ENCODE data around the gene CEP295NL. TPM values are rescaled to one million over a fixed set of nuclear protein-coding genes. Genes with fewer than 3 reads are reported as not detected.
A peak's percentile ranks its signal among the peaks of the same experiment; 100 is the strongest.

Gene CEP295NL
- total and polyA plus RNA-seq, 2 of the 13 experiments (the other 11 are each of a cell fraction or from before 2014, with no cell fraction given): not detected

GRCh38 chr17:78925234-78925633 is 22.2 kb upstream of the CEP295NL start, which contains the start of gene TIMP2 (continued):
- TF ChIP-seq NFAT5 (CRISPR knock-in tag; IDR thresholded peaks at IDR 0.05) (no peak), POLR2A (IDR thresholded peaks at IDR 0.05; ENCODE audit: insufficient read depth in 1 of 2, low read depth in 2 of 2, low read length in 2 of 2) (peak; percentile 65 to 84), NCOA1 (CRISPR knock-in tag; IDR thresholded peaks at IDR 0.05) (no peak), REL (CRISPR knock-in tag; conservative IDR thresholded peaks at IDR 0.05) (0 out of 2 replicates have a peak, but pooled peaks have one; percentile 12), MED13 (CRISPR knock-in tag; IDR thresholded peaks at IDR 0.05) (0 out of 2 replicates have a peak, but pooled peaks have one; percentile 10), TBX3 (IDR thresholded peaks at IDR 0.05; ENCODE audit: borderline replicate concordance) (no peak), IRX3 (CRISPR knock-in tag; IDR thresholded peaks at IDR 0.05; ENCODE audit: borderline replicate concordance, low read depth) (no peak; the same call in 1 of the 2 replicates), THAP9 (CRISPR knock-in tag; IDR thresholded peaks at IDR 0.05; ENCODE audit: borderline replicate concordance) (no peak), KDM2A (CRISPR knock-in tag; IDR thresholded peaks at IDR 0.05; ENCODE audit: borderline replicate concordance, low read depth) (peak; percentile 21; the same call in 1 of the 2 replicates), NFIC (IDR thresholded peaks at IDR 0.05; ENCODE audit: low read length) (no peak), ZNF337 (CRISPR knock-in tag; IDR thresholded peaks at IDR 0.05; ENCODE audit: borderline replicate concordance, low read depth) (no peak), ZBTB3 (CRISPR knock-in tag; IDR thresholded peaks at IDR 0.05; ENCODE audit: borderline replicate concordance, low read depth) (no peak), ZMYM4 (CRISPR knock-in tag; IDR thresholded peaks at IDR 0.05) (no peak), ZNF737 (CRISPR knock-in tag; IDR thresholded peaks at IDR 0.05; ENCODE audit: borderline replicate concordance) (no peak), CTCF (CRISPR knock-in tag; IDR thresholded peaks at IDR 0.05) (0 out of 2 replicates have a peak, but pooled peaks have one; percentile 23), ZKSCAN1 (IDR thresholded peaks at IDR 0.05; ENCODE audit: low read length) (no peak), RBFOX2 (IDR thresholded peaks at IDR 0.05; ENCODE audit: low read depth, low read length) (0 out of 2 replicates have a peak, but pooled peaks have one; percentile 24), MAFF (IDR thresholded peaks at IDR 0.05; ENCODE audit: low read depth, low read length) (no peak), ZFX (CRISPR knock-in tag; IDR thresholded peaks at IDR 0.05; ENCODE audit: low read depth) (no peak), JDP2 (CRISPR knock-in tag; IDR thresholded peaks at IDR 0.05; ENCODE audit: borderline replicate concordance) (no peak)

Data from HepG2 (cell line).